GM21447 (cell line): ENCODE data around the gene MACF1.
"Not testable (repeated sequence)": the region's sequence is repeated elsewhere in the genome, so short reads cannot be mapped to it uniquely, and the experiment has no call there.

Experiments
- ATAC-seq: cut with Tn5 transposase; IDR thresholded peaks from one replicate; pipeline ENCODE4 v1.9.1; 2021; ENCODE audit not compliant: unreplicated experiment

The MACF1 gene

GRCh38 chr1:39204441-39205081, at the start of gene MACF1:
Gene MACF1 (plus strand): TSS chr1:39204695. CDS start chr1:39205023, 328 bp downstream.
- ATAC-seq = peak; percentile 55

- ATAC-seq = no peak
Measured at GRCh38 chr1:39157304-39157703, 47.2 kb upstream of the MACF1 start.

- ATAC-seq = no peak
Measured at GRCh38 chr1:39158327-39159086, 46.0 kb upstream of the MACF1 start.

- no peak for ATAC-seq
Measured at GRCh38 chr1:39159224-39160036, 45.1 kb upstream of the MACF1 start.

GRCh38 chr1:39160703-39161102, 43.8 kb upstream of the MACF1 start:
- ATAC-seq = no peak

GRCh38 chr1:39161811-39162210, 42.7 kb upstream of the MACF1 start:
- not testable (repeated sequence) for ATAC-seq

GRCh38 chr1:39163469-39163868, 41.0 kb upstream of the MACF1 start:
- no peak for ATAC-seq

- no peak for ATAC-seq
Measured at GRCh38 chr1:39164256-39164655, 40.2 kb upstream of the MACF1 start.

- no peak for ATAC-seq
Measured at GRCh38 chr1:39165049-39165448, 39.4 kb upstream of the MACF1 start.

- ATAC-seq = no peak
Measured at GRCh38 chr1:39165488-39165887, 39.0 kb upstream of the MACF1 start.

GRCh38 chr1:39167632-39168209, 36.8 kb upstream of the MACF1 start:
- ATAC-seq = no peak

GRCh38 chr1:39168301-39169080, 36.0 kb upstream of the MACF1 start:
- ATAC-seq = no peak

- ATAC-seq = no peak
Measured at GRCh38 chr1:39170731-39171667, 33.5 kb upstream of the MACF1 start.

GRCh38 chr1:39173119-39173994, 31.1 kb upstream of the MACF1 start:
- ATAC-seq = no peak

GRCh38 chr1:39173995-39174380, 30.5 kb upstream of the MACF1 start:
- ATAC-seq = no peak

GRCh38 chr1:39174390-39175081, 30.0 kb upstream of the MACF1 start:
- ATAC-seq = no peak

GRCh38 chr1:39177706-39178105, 26.8 kb upstream of the MACF1 start:
- ATAC-seq = no peak
